Thyroid gland (tissue), 4 donors: ENCODE results near the gene PDZD2.

Experiments
- POLR2A ChIP-seq, 2 donors: fragments of 450-650 bp; IDR thresholded peaks; one replicate each; pipeline ENCODE4 v1.6.1; 2017; ENCODE audit warnings: antibody characterized with exemption in 2 of 2, mild to moderate bottlenecking in 2 of 2, moderate library complexity in 1 of 2
- TF ChIP-seq, protein P1 (sequence below), 6 experiments: fragments of 200-600 bp in 3 of 6; fragments of 450-650 bp in 3 of 6; sonication (generic) in 3 of 6; IDR thresholded peaks; one replicate each; pipeline ENCODE4 v1.5.1; 2016 to 2019; ENCODE audit warnings: antibody characterized with exemption in 6 of 6, mild to moderate bottlenecking in 2 of 6, inconsistent platforms in 1 of 6, moderate library complexity in 1 of 6

GRCh38 chr5:31850981-31851689 lies 212.2 kb downstream of the PDZD2 start:
- TF ChIP-seq, protein P1, sequence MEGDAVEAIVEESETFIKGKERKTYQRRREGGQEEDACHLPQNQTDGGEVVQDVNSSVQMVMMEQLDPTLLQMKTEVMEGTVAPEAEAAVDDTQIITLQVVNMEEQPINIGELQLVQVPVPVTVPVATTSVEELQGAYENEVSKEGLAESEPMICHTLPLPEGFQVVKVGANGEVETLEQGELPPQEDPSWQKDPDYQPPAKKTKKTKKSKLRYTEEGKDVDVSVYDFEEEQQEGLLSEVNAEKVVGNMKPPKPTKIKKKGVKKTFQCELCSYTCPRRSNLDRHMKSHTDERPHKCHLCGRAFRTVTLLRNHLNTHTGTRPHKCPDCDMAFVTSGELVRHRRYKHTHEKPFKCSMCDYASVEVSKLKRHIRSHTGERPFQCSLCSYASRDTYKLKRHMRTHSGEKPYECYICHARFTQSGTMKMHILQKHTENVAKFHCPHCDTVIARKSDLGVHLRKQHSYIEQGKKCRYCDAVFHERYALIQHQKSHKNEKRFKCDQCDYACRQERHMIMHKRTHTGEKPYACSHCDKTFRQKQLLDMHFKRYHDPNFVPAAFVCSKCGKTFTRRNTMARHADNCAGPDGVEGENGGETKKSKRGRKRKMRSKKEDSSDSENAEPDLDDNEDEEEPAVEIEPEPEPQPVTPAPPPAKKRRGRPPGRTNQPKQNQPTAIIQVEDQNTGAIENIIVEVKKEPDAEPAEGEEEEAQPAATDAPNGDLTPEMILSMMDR (IDR thresholded peaks at IDR 0.05): no peak
- TF ChIP-seq POLR2A (IDR thresholded peaks at IDR 0.05): no peak
